GM10847 (cell line): ENCODE measurements around the gene DPYD.

Experiments used
- POLR2A ChIP-seq: IDR thresholded peaks from 2 replicates; pipeline ENCODE4 v1.6.1; 2011; ENCODE audit not compliant: insufficient read length; ENCODE audit errors: extremely low read depth

Gene DPYD

GRCh38 chr1:97918961-97919360 lies 1.9 kb downstream of the DPYD start:
- TF ChIP-seq POLR2A = no peak

DNA sequence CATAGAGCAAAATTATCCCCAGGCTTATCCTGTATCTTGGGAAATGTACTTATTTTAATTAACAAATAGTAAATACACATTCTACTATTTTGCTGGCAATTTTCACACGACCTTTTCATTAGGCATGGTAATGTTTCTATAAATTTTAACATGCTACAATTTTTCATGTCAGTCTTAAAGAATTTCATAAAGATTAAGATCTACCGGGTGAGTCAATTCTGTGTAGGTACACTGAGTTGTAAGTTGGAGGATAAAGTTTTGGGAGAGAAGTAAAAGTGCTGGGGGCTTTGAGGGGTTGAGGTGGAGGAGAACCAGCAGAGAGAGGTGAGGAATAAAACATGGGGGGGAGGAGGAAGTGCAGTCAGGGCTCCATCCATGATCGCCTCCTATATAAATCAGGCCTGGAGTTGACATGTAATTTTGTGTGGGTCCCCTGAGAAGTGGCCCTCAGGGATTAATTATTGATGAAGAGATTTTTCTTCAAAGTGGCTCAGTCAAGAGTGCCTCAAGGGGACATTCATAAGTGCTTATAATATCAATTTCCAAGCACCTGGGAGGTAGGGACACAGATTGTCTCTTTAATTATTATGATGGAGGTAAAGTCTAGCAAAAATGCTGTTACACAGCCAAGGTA lies 7.2 kb downstream of the DPYD start:
- TF ChIP-seq POLR2A = no peak

DNA sequence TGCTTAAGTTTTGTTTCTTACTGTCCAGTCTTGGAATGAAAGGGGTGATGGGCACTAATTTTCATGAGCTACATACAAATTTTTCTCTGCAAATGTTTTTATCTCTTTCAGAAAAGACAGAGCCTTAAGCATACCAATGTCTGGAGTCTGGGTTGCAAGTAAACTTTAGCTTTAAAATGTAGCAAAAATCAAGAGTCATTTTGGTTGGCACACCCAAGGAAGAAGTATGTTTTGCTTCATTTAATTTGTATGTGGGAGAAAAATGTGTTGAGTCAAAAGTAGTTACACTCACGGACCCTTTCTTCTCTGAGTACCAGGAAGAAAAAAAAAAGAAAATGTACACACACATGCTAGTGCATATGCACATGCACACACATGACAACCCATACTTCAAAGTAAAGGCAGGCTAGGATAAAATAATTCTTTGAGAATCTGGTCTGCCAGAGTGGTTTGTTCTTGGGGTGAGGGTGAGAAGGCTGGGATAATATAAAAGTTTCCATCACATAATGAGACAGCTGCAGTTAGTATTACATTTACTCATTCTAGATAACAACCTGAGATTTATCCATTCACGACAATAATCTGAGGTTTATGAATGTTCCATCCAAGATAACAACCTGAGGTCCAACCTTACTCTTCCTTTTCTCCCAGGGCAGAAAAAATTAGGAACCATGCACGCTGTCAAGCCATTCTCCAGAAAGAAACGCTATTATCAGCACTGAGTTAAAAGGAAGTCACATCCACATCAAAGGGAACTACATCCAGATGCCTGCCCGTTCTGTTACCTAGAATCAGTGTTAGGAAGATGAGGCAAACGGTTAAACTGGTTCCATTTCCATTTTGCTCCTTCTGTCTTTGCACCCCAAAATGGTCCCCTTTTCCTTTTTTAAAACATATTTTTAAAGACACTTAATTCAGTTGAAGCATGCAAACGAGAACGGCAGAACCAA lies 9.3 kb downstream of the DPYD start:
- no peak for TF ChIP-seq POLR2A

DNA sequence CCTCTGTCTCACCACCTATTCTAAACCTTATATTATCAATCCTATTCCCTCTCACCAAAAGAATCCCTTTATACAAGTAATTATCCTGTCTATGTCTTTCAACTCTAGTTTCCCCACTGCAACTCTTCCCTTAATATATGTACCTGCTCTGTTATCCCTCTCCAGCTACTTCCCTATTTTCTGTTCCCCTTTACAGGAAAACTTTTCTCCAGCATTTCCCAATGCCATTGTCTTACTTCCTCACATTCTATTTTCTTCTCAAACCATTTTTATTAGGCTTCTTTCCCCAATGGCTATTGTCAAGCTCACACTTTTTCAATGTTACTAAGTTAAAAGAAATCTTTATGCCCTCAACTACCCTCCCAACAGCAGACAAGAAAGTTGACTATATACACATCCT lies 11.6 kb downstream of the DPYD start:
- no peak for TF ChIP-seq POLR2A

DNA sequence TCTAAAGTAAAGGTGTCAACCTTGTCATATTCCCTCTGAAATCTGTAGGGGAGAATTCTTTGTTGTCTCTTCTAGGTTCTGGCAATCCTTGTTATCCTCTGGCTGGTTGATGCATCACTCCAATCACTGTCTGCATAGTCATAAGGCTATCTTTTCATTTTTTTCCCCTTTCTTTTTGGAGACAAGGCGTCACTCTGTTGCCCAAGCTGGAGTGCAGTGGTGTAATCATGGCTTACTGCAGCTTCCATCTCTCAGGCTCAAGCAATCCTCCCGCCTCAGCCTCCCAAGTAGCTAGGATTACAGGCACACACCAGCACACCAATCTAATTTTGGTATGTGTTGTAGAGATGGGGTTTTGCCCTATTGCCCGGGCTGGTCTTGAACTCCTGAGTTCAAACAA lies 12.9 kb downstream of the DPYD start:
- no peak for TF ChIP-seq POLR2A

- no peak for TF ChIP-seq POLR2A
These were observed 14.1 kb downstream of the DPYD start for GRCh38 chr1:97906567-97907241.

GRCh38 chr1:97905141-97905940 lies 15.5 kb downstream of the DPYD start:
- TF ChIP-seq POLR2A = no peak

GRCh38 chr1:97904534-97904933 lies 16.3 kb downstream of the DPYD start:
- no peak for TF ChIP-seq POLR2A

- no peak for TF ChIP-seq POLR2A
These were observed 17.2 kb downstream of the DPYD start for GRCh38 chr1:97903626-97904025.

- no peak for TF ChIP-seq POLR2A
These were observed 18.8 kb downstream of the DPYD start for GRCh38 chr1:97902067-97902466.

GRCh38 chr1:97901017-97901658 lies 19.7 kb downstream of the DPYD start:
- no peak for TF ChIP-seq POLR2A

DNA sequence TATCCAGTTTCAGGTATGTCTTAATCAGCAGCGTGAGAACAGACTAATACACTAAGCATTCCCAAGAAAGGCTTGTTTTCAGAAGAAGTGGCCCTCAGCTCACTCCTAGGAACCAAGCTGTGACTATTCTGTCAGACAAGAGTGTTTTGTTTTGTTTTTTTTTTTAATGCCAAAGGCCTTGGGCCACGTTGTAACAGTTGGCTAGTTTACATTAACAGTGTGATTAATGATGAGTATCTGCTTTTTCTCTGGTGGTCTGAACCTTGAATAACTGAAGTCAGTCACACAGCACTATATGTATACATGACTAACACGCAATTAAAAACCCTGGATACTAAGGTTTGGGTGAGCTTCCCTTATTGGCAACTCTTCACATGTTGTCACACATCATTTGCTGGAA lies 21.9 kb downstream of the DPYD start:
- TF ChIP-seq POLR2A = no peak

GRCh38 chr1:97895278-97895677 lies 25.6 kb downstream of the DPYD start:
- no peak for TF ChIP-seq POLR2A

GRCh38 chr1:97893844-97894243 lies 27.0 kb downstream of the DPYD start:
- no peak for TF ChIP-seq POLR2A

- no peak for TF ChIP-seq POLR2A
These were observed 34.6 kb downstream of the DPYD start for GRCh38 chr1:97886199-97886598.
